K562 (cell line): ENCODE results near the gene ACAD10. TPM values are rescaled to one million over a fixed set of nuclear protein-coding genes. Genes with fewer than 3 reads are reported as not detected.

ENCODE experiments used
- CBX5 ChIP-seq: IDR thresholded peaks from 2 replicates; pipeline ENCODE4 v1.6.1; 2014; ENCODE audit warnings: low read depth, borderline replicate concordance
- EZH2 ChIP-seq: IDR thresholded peaks from 2 replicates; pipeline ENCODE4 v1.6.1; 2012; ENCODE audit warnings: low read depth, mild to moderate bottlenecking, inconsistent platforms, low read length, borderline replicate concordance
- FOXA1 ChIP-seq: fragments of 450-650 bp; IDR thresholded peaks from 2 replicates; pipeline ENCODE4 v1.6.1; 2016; ENCODE audit warnings: mild to moderate bottlenecking, borderline replicate concordance
- SMAD1 ChIP-seq: fragments of 150-350 bp; IDR thresholded peaks from 2 replicates; pipeline ENCODE4 v1.6.1; 2014; ENCODE audit warnings: low read length, low read depth; ENCODE audit not compliant: partially characterized antibody
- ZKSCAN8 ChIP-seq: fragments of 200-800 bp; sonication (Bioruptor generic); IDR thresholded peaks from 2 replicates; pipeline ENCODE4 v1.6.1; 2016; ENCODE audit warnings: missing genetic modification characterization, missing compliant biosample characterization
- polyA plus RNA-seq, 8 experiments: library from polyadenylated mRNA; depleted of rRNA in 4 of 8; stranded (reverse) in 5 of 8; unstranded in 3 of 8; fragments of >200 nt; fragmentation: Nextera tagmentation in 2 of 8; fragmentation: Illumina TruSeq in 1 of 8; extraction: Ambion mirVana in 2 of 8; extraction: Trizol in 1 of 8; gene quantifications; 2 replicates each; pipeline versions ENCODE4 v1.2.1 to v1.2.3, GENCODE V29; 2011 to 2014; ENCODE audit warnings: inconsistent platforms in 1 of 8, missing spikeins in 1 of 8
- total RNA-seq, 7 experiments: library from RNA; depleted of rRNA in 6 of 7; stranded (reverse); fragments of >200 nt in 6 of 7; fragmentation: Illumina TruSeq in 2 of 7; extraction: Trizol in 2 of 7; gene quantifications; 2 replicates each; pipeline versions ENCODE4 v1.2.1 to v1.2.3, GENCODE V29; 2011 to 2021; ENCODE audit warnings: low replicate concordance in 1 of 7
- TF ChIP-seq, protein P1 (sequence below): sonication (generic); IDR thresholded peaks from 2 replicates; pipeline ENCODE4 v1.6.1; 2016
- TF ChIP-seq, protein P2 (sequence below): fragments of 450-650 bp; IDR thresholded peaks from 2 replicates; pipeline ENCODE4 v1.6.1; 2016; ENCODE audit warnings: low read depth

ACAD10 gene
- total and polyA plus RNA-seq, 9 of the 15 experiments (the other 6 are each of a cell fraction or from before 2014, with no cell fraction given): 2.3 to 19.2 (median 12.0) TPM

DNA sequence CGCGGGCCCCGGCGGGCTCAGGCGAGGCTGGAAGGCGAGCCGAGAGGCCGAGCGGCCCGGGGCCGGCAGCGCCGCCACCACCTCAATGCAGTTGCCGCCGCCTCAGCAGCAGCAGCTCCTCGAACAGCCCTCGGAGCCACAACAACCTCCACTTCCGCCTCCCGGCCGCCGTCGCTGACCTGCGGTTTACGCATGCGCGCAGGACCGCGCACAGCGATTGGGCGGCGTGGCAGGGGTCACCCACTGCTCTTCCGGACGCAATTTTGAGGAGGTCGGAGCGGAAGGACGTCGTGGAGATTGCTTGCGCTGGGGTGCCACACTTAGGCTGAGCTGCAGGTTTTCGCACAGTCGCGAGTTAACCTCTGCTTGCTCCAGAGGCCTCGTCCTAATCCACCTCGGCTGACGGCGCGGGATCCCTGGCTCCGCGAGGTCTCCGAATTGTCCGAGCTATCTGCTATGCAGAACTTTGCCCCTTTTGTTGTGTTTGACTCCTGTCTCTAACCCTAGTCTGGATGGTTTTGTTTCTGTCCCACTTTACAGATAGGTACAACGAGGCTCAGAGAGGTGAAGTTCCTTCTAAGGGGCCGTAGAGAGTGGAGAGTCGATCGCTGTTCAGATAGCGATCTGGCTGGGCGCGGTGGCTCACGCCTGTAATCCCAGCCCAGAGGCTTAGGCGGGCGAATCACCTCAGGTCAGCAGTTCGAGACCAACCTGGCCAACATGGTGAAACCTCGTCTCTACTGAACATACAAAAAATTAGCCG lies at the start of gene ACAD10, which contains the start of gene BRAP (continued):
- TF ChIP-seq, protein P1, sequence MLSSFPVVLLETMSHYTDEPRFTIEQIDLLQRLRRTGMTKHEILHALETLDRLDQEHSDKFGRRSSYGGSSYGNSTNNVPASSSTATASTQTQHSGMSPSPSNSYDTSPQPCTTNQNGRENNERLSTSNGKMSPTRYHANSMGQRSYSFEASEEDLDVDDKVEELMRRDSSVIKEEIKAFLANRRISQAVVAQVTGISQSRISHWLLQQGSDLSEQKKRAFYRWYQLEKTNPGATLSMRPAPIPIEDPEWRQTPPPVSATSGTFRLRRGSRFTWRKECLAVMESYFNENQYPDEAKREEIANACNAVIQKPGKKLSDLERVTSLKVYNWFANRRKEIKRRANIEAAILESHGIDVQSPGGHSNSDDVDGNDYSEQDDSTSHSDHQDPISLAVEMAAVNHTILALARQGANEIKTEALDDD: no peak
- TF ChIP-seq FOXA1: no peak
- TF ChIP-seq EZH2: no peak
- TF ChIP-seq SMAD1: no peak
- no peak for TF ChIP-seq ZKSCAN8 (CRISPR knock-in tag)
- no peak for TF ChIP-seq CBX5
- TF ChIP-seq, protein P2, sequence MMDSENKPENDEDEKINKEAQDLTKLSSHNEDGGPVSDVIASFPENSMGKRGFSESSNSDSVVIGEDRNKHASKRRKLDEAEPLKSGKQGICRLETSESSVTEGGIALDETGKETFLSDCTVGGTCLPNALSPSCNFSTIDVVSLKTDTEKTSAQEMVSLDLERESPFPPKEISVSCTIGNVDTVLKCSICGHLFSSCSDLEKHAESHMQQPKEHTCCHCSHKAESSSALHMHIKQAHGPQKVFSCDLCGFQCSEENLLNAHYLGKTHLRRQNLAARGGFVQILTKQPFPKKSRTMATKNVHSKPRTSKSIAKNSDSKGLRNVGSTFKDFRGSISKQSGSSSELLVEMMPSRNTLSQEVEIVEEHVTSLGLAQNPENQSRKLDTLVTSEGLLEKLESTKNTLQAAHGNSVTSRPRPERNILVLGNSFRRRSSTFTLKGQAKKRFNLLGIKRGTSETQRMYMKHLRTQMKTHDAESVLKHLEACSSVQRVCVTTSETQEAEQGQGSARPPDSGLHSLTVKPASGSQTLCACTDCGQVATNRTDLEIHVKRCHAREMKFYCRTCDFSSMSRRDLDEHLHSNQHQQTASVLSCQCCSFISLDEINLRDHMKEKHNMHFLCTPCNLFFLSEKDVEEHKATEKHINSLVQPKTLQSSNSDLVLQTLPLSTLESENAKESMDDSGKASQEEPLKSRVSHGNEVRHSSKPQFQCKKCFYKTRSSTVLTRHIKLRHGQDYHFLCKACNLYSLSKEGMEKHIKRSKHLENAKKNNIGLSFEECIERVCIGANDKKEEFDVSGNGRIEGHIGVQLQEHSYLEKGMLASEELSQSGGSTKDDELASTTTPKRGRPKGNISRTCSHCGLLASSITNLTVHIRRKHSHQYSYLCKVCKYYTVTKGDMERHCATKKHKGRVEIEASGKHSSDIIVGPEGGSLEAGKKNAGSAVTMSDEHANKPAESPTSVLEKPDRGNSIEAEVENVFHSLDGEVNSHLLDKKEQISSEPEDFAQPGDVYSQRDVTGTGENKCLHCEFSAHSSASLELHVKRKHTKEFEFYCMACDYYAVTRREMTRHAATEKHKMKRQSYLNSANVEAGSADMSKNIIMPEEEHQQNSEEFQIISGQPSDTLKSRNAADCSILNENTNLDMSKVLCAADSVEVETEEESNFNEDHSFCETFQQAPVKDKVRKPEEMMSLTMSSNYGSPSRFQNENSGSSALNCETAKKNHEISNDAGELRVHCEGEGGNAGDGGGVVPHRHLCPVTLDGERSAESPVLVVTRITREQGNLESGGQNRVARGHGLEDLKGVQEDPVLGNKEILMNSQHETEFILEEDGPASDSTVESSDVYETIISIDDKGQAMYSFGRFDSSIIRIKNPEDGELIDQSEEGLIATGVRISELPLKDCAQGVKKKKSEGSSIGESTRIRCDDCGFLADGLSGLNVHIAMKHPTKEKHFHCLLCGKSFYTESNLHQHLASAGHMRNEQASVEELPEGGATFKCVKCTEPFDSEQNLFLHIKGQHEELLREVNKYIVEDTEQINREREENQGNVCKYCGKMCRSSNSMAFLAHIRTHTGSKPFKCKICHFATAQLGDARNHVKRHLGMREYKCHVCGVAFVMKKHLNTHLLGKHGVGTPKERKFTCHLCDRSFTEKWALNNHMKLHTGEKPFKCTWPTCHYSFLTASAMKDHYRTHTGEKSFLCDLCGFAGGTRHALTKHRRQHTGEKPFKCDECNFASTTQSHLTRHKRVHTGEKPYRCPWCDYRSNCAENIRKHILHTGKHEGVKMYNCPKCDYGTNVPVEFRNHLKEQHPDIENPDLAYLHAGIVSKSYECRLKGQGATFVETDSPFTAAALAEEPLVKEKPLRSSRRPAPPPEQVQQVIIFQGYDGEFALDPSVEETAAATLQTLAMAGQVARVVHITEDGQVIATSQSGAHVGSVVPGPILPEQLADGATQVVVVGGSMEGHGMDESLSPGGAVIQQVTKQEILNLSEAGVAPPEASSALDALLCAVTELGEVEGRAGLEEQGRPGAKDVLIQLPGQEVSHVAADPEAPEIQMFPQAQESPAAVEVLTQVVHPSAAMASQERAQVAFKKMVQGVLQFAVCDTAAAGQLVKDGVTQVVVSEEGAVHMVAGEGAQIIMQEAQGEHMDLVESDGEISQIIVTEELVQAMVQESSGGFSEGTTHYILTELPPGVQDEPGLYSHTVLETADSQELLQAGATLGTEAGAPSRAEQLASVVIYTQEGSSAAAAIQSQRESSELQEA: peak; percentile 94
